ENCODE data around the gene CAMK1D.

Gene CAMK1D

GRCh38 chr10:12375076-12375504 is 25.7 kb downstream of the CAMK1D start:
- H3K4me3 ChIP-seq (ENCODE audit: low read length): no peak overlapping the region
- TF ChIP-seq CTCF (conservative IDR thresholded peaks at IDR 0.05; ENCODE audit: low read depth, low read length): no peak
- no peak for DNase-seq (ENCODE audit: low read depth)

GRCh38 chr10:12376211-12376610 is 26.9 kb downstream of the CAMK1D start:
- DNase-seq (ENCODE audit: low read depth): no peak
- no peak for TF ChIP-seq CTCF (conservative IDR thresholded peaks at IDR 0.05; ENCODE audit: low read depth, low read length)
- no peak overlapping the region for H3K4me3 ChIP-seq (ENCODE audit: low read length)

- no peak overlapping the region for H3K4me3 ChIP-seq (ENCODE audit: low read length)
- TF ChIP-seq CTCF (conservative IDR thresholded peaks at IDR 0.05; ENCODE audit: low read depth, low read length): no peak
Observed at GRCh38 chr10:12377658-12378290, 28.4 kb downstream of the CAMK1D start.

GRCh38 chr10:12380999-12381398 is 31.7 kb downstream of the CAMK1D start:
- TF ChIP-seq CTCF (conservative IDR thresholded peaks at IDR 0.05; ENCODE audit: low read depth, low read length): no peak
- no peak for DNase-seq (ENCODE audit: low read depth)
- H3K4me3 ChIP-seq (ENCODE audit: low read length): no peak overlapping the region

More at GRCh38 chr10:12377658-12378290, 28.4 kb downstream of the CAMK1D start:
- no peak for DNase-seq (ENCODE audit: low read depth)

- no peak for DNase-seq (ENCODE audit: low read depth)
- H3K4me3 ChIP-seq (ENCODE audit: low read length): no peak overlapping the region
- no peak for TF ChIP-seq CTCF (conservative IDR thresholded peaks at IDR 0.05; ENCODE audit: low read depth, low read length)
Observed at GRCh38 chr10:12381536-12382156, 32.3 kb downstream of the CAMK1D start.

- DNase-seq (ENCODE audit: low read depth): no peak
Observed at GRCh38 chr10:12382157-12382548, 32.8 kb downstream of the CAMK1D start.

More at GRCh38 chr10:12382157-12382548, 32.8 kb downstream of the CAMK1D start:
- H3K4me3 ChIP-seq (ENCODE audit: low read length): no peak overlapping the region
- TF ChIP-seq CTCF (conservative IDR thresholded peaks at IDR 0.05; ENCODE audit: low read depth, low read length): no peak
